ENCODE results near the gene SNX25. TPM values are rescaled to one million over a fixed set of nuclear protein-coding genes. Genes with fewer than 3 reads are reported as not detected.
A peak's percentile ranks its signal among the peaks of the same experiment; 100 is the strongest.

Gene SNX25
- total RNA-seq, 4 donors from 2014 or later, result 12.4 to 92.4 (median 17.8) TPM

GRCh38 chr4:185213877-185214276 is 4.5 kb downstream of the SNX25 start:
- Histone ChIP-seq H3K9me3 (no peaks in the 10 kb centered on the region), H3K4me1 (peaks cover 0 to 8% (median 2%) of the 10 kb centered on the region in 4 donors), H3K36me3 (no peaks in the 10 kb centered on the region), H3K4me3 (no peak overlapping the region), H3K27ac (peak overlapping the region in 2 of 4 donors; percentile 13 to 62), H3K27me3 (no peaks in the 10 kb centered on the region)
- TF ChIP-seq CTCF (IDR thresholded peaks at IDR 0.05), result no peak
- TF ChIP-seq POLR2A (IDR thresholded peaks at IDR 0.05), result no peak
- peak in 2 of 3 donors; percentile 49 to 62 for DNase-seq

GRCh38 chr4:185215261-185215660 is 5.9 kb downstream of the SNX25 start:
- no peaks in the 10 kb centered on the region for H3K9me3 ChIP-seq
- TF ChIP-seq POLR2A (IDR thresholded peaks at IDR 0.05) (no peak), CTCF (IDR thresholded peaks at IDR 0.05) (no peak)
- H3K36me3 ChIP-seq, result no peaks in the 10 kb centered on the region
- H3K27ac ChIP-seq, result peak overlapping the region in 1 of 4 donors; percentile 27
- no peak for DNase-seq
- peaks cover 0 to 6% (median 2%) of the 10 kb centered on the region in 4 donors for H3K4me1 ChIP-seq
- no peak overlapping the region for H3K4me3 ChIP-seq
- no peaks in the 10 kb centered on the region for H3K27me3 ChIP-seq

GRCh38 chr4:185217408-185217975 is 8.1 kb downstream of the SNX25 start:
- no peaks in the 10 kb centered on the region for H3K4me1 ChIP-seq
- H3K27ac ChIP-seq, result peak overlapping the region in 1 of 4 donors; percentile 8
- H3K4me3 ChIP-seq, result no peak overlapping the region
- H3K9me3 ChIP-seq, result no peaks in the 10 kb centered on the region
- DNase-seq, result no peak
- no peak for TF ChIP-seq CTCF (IDR thresholded peaks at IDR 0.05)
- no peak for TF ChIP-seq POLR2A (IDR thresholded peaks at IDR 0.05)
- no peaks in the 10 kb centered on the region for H3K27me3 ChIP-seq
- H3K36me3 ChIP-seq, result no peaks in the 10 kb centered on the region

GRCh38 chr4:185218312-185218711 is 8.9 kb downstream of the SNX25 start:
- no peaks in the 10 kb centered on the region for H3K9me3 ChIP-seq
- H3K4me1 ChIP-seq, result no peaks in the 10 kb centered on the region
- H3K27me3 ChIP-seq, result no peaks in the 10 kb centered on the region
- DNase-seq, result no peak
- TF ChIP-seq CTCF (IDR thresholded peaks at IDR 0.05) (no peak), POLR2A (IDR thresholded peaks at IDR 0.05) (no peak)
- no peaks in the 10 kb centered on the region for H3K36me3 ChIP-seq
- no peak overlapping the region for H3K27ac ChIP-seq
- no peak overlapping the region for H3K4me3 ChIP-seq

- no peak for TF ChIP-seq POLR2A (IDR thresholded peaks at IDR 0.05)
- no peak for TF ChIP-seq CTCF (IDR thresholded peaks at IDR 0.05)
These were observed 10.3 kb downstream of the SNX25 start for GRCh38 chr4:185219551-185220344.

More at GRCh38 chr4:185219551-185220344, 10.3 kb downstream of the SNX25 start:
- Histone ChIP-seq H3K9me3 (no peaks in the 10 kb centered on the region), H3K4me1 (no peaks in the 10 kb centered on the region), H3K36me3 (no peaks in the 10 kb centered on the region), H3K27me3 (no peaks in the 10 kb centered on the region), H3K4me3 (no peak overlapping the region), H3K27ac (peak overlapping the region in 1 of 4 donors; percentile 42)
- peak in 2 of 3 donors; percentile 41 to 55 for DNase-seq

All from Peyer's patch (tissue), 4 donors.